ENCODE data around the gene TMEM45B. TPM values are rescaled to one million over a fixed set of nuclear protein-coding genes. Genes with fewer than 3 reads are reported as not detected.
"Not testable (repeated sequence)": the region's sequence is repeated elsewhere in the genome, so short reads cannot be mapped to it uniquely, and the experiment has no call there.

Gene TMEM45B
- total RNA-seq (2014; rRNA removed; shearing (Covaris generic)), result not detected in 2 replicates

- DNase-seq (ENCODE audit: low spot score), result no peak
These were observed at the start of gene TMEM45B for GRCh38 chr11:129815596-129816461. TMEM45B (plus strand) TSS chr11:129815848; CDS start chr11:129852483, 36,635 bp downstream.

GRCh38 chr11:129766898-129767604, 48.6 kb upstream of the TMEM45B start:
- DNase-seq (ENCODE audit: low spot score), result peak; percentile 26

GRCh38 chr11:129767827-129768226, 47.8 kb upstream of the TMEM45B start:
- no peak for DNase-seq (ENCODE audit: low spot score)

GRCh38 chr11:129768356-129768755, 47.3 kb upstream of the TMEM45B start:
- no peak for DNase-seq (ENCODE audit: low spot score)

GRCh38 chr11:129769059-129769458, 46.6 kb upstream of the TMEM45B start:
- DNase-seq (ENCODE audit: low spot score), result no peak

GRCh38 chr11:129770993-129771392, 44.7 kb upstream of the TMEM45B start:
- no peak for DNase-seq (ENCODE audit: low spot score)

GRCh38 chr11:129771456-129771855, 44.2 kb upstream of the TMEM45B start:
- DNase-seq (ENCODE audit: low spot score), result not testable (repeated sequence)

GRCh38 chr11:129778877-129779276, 36.8 kb upstream of the TMEM45B start:
- DNase-seq (ENCODE audit: low spot score), result no peak

GRCh38 chr11:129779342-129779741, 36.3 kb upstream of the TMEM45B start:
- DNase-seq (ENCODE audit: low spot score), result no peak

GRCh38 chr11:129785383-129786111, 30.1 kb upstream of the TMEM45B start:
- no peak for DNase-seq (ENCODE audit: low spot score)

- not testable (repeated sequence) for DNase-seq (ENCODE audit: low spot score)
These were observed 29.6 kb upstream of the TMEM45B start for GRCh38 chr11:129786112-129786416.

- no peak for DNase-seq (ENCODE audit: low spot score)
These were observed 28.0 kb upstream of the TMEM45B start for GRCh38 chr11:129787532-129788155.

GRCh38 chr11:129788278-129788677, 27.4 kb upstream of the TMEM45B start:
- no peak for DNase-seq (ENCODE audit: low spot score)

- no peak for DNase-seq (ENCODE audit: low spot score)
These were observed 25.5 kb upstream of the TMEM45B start for GRCh38 chr11:129790106-129790505.

- no peak for DNase-seq (ENCODE audit: low spot score)
These were observed 24.1 kb upstream of the TMEM45B start for GRCh38 chr11:129791515-129791914.

GRCh38 chr11:129792663-129793062, 23.0 kb upstream of the TMEM45B start:
- no peak for DNase-seq (ENCODE audit: low spot score)

- no peak for DNase-seq (ENCODE audit: low spot score)
These were observed 20.6 kb upstream of the TMEM45B start for GRCh38 chr11:129795089-129795488.

- DNase-seq (ENCODE audit: low spot score), result no peak
These were observed 17.4 kb upstream of the TMEM45B start for GRCh38 chr11:129798212-129798611.

GRCh38 chr11:129800162-129800561, 15.5 kb upstream of the TMEM45B start:
- not testable (repeated sequence) for DNase-seq (ENCODE audit: low spot score)

- DNase-seq (ENCODE audit: low spot score), result no peak
These were observed 15.0 kb upstream of the TMEM45B start for GRCh38 chr11:129800655-129801054.

- DNase-seq (ENCODE audit: low spot score), result no peak
These were observed 12.1 kb upstream of the TMEM45B start for GRCh38 chr11:129803533-129803932.

GRCh38 chr11:129804012-129804411, 11.6 kb upstream of the TMEM45B start:
- DNase-seq (ENCODE audit: low spot score), result no peak

All from A172 (cell line).